Measurements from ENCODE around the gene CATSPERE.
"Not testable (repeated sequence)": the region's sequence is repeated elsewhere in the genome, so short reads cannot be mapped to it uniquely, and the experiment has no call there.

Gene CATSPERE

DNA sequence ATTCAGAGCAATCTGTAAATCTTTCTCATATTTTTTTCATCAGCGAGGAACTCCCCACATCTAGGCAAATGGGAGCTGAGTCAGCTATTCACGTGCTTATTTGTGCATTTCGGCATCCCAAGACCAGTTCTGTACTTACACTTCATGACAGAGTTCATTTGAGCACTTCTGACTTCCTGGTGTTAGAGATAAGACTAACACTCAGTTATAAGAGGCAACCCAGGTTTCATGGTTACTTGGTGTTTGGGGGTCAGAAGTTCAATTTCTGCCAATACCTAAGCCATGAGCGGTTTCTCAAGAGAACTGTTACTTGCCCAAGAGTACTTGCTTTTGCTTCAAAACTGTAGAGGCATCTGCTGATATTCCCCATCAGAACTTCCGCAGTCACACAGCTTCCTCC, 167.7 kb downstream of the CATSPERE start:
- no peak for DNase-seq (ENCODE audit: low read depth in 2 of 2)

DNA sequence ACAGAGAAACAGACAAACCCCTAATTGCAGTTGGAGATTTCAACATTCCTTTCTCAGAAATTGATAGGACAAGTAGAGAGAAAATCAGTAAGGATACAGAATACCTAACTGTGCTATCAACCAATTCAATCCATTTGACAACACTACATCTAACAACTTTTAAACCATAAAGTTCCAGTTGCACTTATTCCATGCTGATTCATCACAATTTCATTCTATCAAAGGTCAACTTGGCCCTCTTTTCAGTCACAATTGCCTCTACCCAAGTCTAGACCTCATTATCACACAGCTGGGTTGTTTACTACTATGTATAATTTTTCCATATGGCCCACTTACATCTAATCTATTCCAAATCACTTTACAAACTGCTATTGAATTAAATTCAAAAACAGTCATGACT, 172.1 kb downstream of the CATSPERE start:
- DNase-seq (ENCODE audit: low read depth in 2 of 2): no peak

DNA sequence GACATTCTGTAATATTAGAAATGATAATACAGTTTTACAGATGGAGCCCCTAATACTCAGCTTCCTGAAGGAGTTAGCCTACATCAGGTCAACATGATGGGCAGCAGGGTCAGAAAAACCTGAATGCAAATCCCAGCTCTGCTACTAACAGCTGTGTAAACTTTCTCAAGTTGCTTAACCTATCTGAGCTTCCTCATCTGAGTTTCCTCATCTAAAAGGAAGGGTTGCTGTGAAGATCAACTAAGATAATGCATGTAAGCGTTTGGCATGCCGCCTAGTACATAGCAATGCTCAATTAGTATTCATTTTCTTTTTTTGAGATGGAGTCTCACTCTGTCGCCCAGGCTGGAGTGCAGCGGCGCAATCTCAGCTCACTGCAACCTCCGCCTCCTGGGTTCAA, 173.5 kb downstream of the CATSPERE start:
- DNase-seq (ENCODE audit: low read depth in 2 of 2): no peak

DNA sequence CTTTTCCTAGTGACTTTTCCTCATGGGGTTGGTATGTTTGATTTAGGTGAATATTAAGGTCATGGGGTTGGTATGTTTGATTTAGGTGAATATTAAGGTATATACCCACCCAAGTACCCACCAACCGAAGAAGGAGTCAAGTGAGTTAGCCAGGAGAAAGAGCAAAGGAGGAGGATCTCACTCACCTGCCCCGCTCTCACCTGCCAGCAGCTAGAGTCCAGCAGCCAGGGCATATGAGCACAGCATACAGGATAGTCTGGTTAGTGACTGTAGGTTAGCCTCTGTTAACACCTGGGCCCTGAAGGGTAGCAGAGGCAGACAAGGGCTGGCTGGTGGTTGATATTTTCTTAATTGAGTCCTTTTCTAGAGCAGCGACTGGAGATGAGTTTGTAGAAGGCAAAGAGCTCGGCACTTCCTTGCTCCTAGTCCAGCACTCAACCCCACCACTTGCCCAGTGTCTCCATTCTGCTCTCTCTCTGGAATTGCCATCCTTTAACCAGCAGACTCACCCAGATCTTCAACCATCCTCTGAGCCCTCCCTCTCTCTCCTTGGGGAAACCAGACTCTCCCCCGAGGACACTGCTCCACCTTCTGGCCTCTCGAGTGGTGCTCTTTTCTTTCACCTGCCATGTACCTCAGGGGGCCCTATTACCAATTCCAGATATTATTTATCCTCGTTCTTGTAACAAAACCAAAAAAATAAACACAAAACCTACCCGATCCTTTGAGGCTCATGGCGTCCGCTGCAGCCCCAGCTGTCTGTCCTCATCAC, 175.6 kb downstream of the CATSPERE start:
- DNase-seq (ENCODE audit: low read depth in 2 of 2): no peak

DNA sequence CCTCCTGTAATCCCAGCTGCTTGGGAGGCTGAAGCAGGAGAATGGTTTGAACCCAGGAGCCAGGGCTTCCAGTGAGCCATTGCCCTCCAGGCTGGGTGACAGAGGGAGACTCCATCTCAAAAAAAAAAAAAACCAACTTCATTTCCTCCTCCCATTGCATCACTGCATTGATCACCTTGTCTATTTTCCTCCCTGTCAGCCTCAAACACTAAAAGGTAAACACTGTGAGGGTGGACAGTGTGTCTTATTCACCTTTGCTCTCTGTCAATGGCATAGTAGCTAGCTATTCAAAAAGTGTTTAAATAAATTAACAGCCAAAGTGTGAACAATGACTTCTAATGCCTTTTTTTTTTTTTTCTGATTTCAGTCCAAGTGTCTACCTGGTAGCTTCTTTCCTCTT, 178.5 kb downstream of the CATSPERE start:
- no peak for DNase-seq (ENCODE audit: low read depth in 2 of 2)

DNA sequence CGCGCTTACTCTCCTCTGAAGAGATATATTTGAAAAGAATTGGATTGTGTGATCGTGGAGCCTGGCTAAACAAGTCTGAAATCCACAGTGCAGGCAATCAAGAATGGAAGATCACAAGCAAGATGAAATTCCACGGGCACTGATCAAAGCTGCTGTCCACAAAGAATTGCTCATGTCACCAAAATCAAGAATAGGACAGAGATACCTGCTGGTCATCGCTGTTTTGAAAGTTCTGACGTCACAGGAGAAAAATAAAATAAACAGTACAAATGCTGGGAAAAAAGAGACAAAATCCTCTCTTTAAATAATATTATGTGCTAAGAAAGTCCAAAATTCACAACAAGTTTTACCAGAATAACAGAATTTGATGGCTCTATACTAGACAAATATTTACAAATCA, 179.8 kb downstream of the CATSPERE start:
- no peak for DNase-seq (ENCODE audit: low read depth in 2 of 2)

DNA sequence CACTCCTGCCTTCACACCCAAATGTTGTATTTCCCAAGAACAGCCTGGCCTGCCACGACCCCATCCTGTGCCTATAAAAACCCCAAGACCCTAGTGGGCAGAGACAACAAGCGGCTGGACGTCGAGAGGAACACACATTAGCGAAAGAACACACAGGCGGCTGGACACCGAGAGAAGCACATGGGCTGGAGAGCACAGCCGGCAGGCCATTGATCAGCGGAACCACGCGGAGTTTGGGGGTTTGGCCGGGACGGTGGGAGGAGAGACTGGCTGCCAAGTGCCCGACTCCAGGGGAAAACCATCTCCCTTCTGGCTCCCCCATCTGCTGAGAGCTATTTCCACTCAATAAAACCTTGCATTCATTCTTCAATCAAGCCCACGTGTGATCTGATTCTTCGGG, 181.5 kb downstream of the CATSPERE start:
- no peak for DNase-seq (ENCODE audit: low read depth in 2 of 2)

DNA sequence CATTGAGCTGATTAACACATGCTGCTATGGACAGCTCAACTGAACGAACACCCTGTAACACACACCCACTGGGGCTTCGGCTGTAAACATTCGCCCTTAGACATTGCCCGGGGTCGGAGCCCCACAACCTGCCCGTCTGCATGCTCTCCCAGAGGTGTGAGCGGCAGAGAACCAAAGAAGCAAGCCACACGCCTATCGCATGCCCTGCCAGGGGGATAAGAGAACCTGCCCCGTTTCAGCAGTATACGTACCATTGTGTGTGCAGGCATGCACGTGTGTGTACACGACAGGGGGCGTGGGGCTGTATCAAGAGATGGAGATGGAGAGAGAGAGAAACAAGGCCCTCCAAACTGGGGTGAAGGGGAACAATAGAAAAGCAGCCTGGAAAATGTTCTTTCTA, 181.9 kb downstream of the CATSPERE start:
- DNase-seq (ENCODE audit: low read depth in 2 of 2): no peak

DNA sequence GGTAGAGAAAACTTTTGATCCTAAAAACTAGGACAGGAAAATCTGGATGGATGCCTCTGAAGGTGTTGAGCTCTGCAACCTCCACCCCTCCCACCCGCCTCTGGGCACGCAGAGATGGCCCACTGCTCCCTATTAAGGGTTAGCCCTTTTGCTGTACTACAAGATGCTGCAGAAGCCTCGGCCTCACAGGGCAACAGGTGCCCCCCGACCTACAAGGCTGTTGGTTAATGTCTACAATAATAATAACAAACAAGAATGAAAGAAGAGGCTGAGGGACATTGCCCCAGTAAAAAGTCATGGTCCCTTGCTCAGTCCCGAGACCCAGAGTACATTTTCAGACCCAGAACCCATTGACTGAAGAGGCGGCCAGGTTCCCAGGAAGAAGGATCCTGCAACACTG, 184.3 kb downstream of the CATSPERE start:
- no peak for DNase-seq (ENCODE audit: low read depth in 2 of 2)

DNA sequence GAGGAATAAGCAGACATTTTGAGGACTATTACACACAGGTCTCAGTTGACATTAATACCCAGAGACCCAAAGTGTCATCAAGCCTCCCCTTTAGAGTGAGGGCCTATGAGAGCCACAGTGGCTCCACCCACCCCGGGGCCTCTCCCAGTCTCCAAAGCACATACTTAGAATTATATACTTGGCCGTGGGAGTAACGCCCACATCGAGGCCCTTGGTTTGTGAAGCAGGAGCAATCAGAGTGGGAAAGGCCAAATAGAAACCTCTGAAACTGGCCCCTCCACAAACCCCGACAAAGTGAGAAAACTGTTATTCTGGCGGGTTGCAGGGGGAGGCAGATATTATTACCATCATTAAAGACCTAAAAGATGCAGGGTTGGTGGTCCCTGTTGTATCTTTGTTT, 184.8 kb downstream of the CATSPERE start:
- DNase-seq (ENCODE audit: low read depth in 2 of 2): no peak

DNA sequence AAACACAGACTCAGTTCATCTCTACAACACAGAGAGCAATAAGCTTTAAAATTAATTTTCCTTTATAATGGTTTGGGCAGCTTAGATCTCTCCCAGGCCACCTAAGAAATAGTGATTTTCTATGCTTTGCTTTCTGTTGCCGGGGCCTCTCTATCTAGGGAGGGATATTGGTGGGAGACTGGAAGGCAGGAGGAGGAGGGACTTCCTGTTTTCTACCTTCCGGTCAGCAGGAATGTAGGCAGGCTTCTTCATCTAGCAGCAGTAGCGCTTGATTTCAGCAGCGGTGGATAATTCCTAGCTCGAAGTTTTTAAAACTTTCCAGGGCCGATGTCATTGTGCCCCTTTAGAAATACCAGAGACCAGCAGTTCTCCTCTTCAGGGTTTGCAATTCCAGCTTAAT, 186.7 kb downstream of the CATSPERE start:
- DNase-seq (ENCODE audit: low read depth in 2 of 2): no peak

DNA sequence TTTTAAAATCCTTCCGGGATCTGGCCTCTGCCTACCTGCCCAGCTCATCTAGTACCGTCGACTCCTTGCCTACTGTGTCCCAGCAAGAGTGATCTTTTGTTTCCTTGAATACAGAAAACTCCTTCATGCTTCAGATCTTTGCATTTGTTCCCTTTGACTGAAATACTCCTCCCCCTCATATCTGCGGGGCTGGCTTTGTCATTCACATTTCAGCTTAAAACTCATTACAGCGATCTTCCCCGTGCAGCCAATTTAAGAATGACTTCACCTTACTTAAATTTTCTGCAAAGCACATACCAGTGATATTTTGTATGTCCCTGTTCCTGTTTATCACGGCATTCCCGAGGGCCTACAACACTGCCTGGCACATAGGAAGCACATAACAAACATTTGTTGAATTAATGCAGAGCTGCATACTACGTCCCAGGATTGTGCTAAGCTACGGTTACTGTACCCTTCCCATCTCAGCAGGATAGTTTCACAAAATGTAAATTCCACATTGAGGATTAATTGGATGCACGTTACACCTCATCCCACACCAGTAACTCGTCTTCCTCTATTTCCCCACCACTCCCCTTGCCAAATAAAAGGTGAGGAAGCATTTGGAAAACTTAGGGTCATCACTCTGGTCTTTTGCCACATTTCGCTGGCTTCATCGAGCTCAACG, 191.0 kb downstream of the CATSPERE start:
- no peak for DNase-seq (ENCODE audit: low read depth in 2 of 2)

DNA sequence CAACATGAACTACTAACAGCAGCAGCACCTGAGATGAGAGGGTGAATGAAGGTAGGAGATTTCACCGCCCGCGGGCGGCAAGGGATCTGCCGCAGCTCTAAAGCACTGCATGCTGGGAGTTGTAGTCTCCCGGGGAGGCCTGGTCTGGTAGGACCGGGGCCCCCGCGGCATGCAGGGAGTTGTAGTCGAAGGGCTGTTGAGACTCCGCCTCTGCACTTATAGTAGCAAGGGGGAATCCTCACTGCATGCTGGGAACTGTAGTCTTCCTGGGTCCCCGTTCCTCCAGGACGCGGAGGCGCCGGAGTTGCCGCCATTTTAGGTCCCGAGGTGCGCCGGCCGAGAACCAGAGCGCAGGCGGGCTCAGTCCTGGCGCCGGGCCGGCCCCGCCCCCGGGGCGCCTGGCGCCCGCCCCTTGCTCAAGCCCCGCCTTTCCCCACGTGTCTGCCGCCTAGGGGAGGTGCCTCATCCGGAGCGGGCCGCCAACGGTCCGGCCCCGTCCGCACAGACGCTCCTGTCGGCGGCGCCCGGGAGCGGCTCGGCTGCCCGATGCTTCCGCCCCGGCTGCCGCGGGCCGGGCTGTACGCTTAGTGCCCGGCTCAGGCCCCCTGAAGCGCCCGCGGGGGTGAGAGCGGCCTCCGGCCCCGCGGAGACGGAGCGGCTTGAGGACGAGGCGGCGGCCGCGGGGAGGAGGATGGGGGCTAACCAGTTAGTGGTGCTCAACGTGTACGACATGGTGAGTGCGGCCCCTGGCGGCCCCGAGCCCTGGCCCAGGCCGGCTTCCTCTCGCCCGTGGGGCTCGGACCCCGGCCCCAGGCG, 191.8 kb downstream of the CATSPERE start, which contains the start of gene DESI2:
TSS of gene DESI2 (plus strand) at position 504 of the 816 bp plus-strand sequence. CDS start at position 692, 188 bp downstream.
- DNase-seq (ENCODE audit: low read depth in 2 of 2): peak; percentile 92 to 94

DNA sequence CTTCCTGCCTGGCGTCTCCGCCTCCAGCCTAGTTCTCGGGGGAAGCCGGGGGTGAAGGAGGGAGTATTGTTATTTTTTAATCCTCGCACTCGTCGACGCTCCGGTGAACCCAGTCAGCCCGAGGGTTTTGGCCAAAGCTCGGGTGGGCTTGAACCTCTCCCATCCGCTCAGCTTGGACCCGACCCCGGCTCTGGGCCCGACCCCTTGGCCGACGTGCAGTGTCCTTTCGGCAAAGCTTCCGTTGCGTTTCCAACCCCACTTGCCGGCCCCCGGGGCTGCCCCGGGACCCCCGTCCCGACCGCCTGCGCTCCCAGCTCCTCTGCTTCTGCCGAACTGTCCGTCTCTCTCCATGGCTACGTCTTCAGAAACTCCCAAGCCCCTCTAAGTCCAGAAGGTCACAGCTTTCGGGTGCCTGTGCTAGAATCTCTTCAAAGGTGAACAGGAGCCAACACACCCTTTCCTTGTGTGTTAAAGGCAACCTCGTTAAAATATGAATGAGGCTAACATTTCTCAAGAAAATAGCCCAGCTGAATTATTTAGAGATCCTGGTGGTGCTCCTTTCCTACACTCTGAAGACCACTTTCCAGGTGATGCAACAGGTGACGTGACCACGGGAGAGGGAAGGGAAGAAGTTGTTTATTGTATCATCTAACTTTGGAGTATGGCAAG, 192.5 kb downstream of the CATSPERE start:
- DNase-seq (ENCODE audit: low read depth in 2 of 2): no peak

DNA sequence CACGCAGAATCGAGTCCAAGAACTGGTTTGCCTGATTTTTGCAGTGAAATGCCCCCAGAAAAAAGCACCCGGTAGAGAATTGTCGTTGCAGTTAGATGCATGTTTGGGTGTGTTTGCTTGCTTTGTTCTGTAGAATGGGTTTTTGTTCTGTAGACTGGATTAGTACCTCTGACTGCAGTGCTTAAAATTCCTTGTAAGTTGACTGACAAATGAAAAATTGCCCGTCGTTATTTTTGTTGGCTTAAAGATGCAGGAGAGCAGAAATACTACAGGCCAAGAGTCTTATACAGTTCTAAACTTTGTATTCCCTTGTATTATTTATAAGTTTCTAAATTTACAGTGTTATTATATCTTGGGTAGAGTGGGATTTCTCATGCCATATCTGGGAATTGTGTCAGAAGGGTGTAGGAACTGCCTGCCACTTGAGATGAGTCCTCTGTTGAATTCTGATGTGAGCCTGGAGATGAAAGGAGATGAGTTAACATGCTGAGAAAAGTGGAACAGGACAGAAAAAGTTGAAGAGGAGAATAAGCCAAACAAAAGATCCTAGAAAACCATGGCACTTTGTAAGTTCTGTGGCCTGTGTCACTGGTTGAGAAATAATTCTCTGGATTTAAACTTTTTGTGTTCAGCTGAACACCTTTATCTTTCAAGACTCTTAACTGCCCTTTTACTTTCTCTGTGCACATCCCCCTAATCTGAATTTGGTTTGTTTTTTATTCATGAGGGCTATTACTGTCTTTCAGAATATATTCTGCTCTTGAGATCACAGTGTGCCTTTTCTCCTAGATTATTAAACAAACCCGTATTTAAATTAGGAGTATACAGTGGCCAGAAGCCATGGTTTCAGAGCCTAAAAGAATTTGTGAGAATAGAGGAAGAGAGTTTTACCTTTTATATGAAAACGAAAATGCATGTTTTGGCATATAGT, 193.3 kb downstream of the CATSPERE start:
- DNase-seq (ENCODE audit: low read depth in 2 of 2): no peak

DNA sequence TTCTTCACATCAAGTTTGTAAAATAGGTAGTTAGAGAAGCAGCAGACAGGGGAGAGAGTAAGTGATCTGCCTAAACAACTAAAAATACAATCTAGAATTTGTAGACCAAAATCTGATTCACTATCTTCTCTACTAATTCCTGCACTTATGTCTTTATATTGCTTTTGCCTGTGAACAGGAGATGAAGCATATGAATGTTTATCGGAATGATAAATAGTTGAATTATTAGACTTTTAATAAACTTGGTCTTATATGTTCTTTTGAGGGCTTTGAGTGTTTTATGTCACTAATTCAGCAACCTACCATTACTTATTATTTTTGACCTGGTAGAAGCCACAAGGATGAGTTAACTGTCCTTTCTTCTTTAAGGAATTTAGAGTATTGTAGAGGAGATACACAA, 194.1 kb downstream of the CATSPERE start:
- no peak for DNase-seq (ENCODE audit: low read depth in 2 of 2)

DNA sequence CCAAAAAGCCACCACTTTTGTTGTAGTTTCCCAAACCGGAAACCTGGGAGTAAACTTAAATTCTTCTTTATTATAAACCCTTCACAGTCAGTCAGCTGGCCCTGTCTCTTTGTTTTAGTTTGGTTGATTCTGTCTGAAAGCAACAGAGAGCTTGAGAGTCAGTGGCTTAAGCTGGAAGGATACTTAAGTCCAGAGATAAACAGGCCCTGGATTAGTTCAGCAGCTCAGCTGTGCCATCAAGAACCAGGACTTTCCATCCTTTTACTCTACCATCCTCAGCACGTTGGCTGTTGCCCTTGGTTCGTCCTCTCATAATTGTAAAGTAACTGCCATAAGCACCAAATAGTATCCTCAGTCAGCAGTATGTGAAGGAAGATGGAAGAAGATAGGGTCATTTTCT, 196.3 kb downstream of the CATSPERE start:
- no peak for DNase-seq (ENCODE audit: low read depth in 2 of 2)

DNA sequence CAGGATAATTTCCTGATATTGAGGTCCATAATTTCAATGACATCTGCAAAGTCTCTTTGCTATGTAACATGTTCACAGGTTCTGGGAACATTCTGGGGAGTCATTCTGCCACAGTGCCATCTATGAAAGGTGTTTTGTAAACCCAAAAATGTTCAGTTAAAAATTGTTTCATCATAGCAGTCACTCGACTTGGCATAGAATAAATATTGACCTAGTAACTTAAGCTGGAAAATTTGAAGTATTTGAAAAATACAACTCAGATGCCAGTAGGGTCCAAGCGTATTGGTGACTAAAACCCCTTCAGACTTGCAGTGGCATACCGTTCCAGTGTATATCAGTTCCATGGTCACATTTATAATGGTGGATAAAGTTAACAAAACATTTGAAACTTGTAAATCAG, 198.6 kb downstream of the CATSPERE start:
- no peak for DNase-seq (ENCODE audit: low read depth in 2 of 2)

DNA sequence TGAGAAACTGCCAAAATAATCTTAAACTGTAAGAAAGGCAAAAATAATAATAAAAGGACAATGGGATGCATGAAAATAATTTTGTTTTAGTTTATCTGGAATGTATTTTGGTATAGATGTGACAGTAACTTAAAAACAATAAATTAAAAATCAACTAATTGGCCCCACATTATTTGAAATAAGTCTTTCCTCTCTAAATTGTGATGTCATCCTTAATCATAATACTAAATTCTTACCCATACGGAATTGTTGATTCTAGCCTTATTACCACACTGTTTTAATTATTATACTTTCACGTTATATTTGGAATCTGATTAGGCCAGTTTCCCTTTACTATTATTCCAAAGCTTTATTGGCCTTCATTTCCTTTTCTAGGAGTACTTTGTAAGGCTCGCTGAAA, 199.5 kb downstream of the CATSPERE start:
- no peak for DNase-seq (ENCODE audit: low read depth in 2 of 2)

DNA sequence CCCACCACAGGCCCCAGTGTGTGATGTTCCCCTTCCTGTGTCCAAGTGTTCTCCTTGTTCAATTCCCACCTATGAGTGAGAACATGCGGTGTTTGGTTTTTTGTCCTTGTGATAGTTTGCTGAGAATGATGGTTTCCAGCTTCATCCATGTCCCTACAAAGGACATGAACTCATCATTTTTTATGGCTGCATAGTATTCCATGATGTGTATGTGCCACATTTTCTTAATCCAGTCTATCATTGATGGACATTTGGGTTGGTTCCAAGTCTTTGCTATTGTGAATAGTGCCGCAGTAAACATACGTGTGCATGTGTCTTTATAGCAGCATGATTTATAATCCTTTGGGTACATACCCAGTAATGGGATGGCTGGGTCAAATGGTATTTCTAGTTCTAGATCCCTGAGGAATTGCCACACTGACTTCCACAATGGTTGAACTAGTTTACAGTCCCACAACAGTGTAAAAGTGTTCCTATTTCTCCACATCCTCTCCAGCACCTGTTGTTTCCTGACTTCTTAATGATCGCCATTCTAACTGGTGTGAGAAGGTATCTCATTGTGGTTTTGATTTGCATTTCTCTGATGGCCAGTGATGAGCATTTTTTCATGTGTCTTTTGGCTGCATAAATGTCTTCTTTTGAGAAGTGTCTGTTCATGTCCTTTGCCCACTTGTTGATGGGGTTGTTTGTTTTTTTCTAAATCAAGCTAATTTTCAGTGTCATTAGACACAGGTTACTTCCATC, 200.7 kb downstream of the CATSPERE start:
- not testable (repeated sequence) for DNase-seq (ENCODE audit: low read depth in 2 of 2)

Data from stimulated activated CD8-positive, alpha-beta memory T cell treated with anti-CD3 and anti-CD28 coated beads, Interleukin-2, amount 100 ng/mL, for 1 hour (primary cell).